Lower leg skin (tissue), 3 donors: Measurements from ENCODE around the gene ARL17A.
"Not testable (repeated sequence)": the region's sequence is repeated elsewhere in the genome, so short reads cannot be mapped to it uniquely, and the experiment has no call there.

ENCODE experiments used
- POLR2A ChIP-seq, 2 donors: fragments of 450-650 bp; IDR thresholded peaks; one replicate each; pipeline ENCODE4 v1.6.1; 2016 to 2017; ENCODE audit warnings: antibody characterized with exemption in 2 of 2, mild to moderate bottlenecking in 1 of 2, moderate library complexity in 1 of 2
- TF ChIP-seq, protein P1 (sequence below), 3 donors: fragments of 450-650 bp; IDR thresholded peaks; one replicate each; pipeline ENCODE4 v1.5.1; 2016; ENCODE audit warnings: antibody characterized with exemption in 3 of 3, mild to moderate bottlenecking in 3 of 3, moderate library complexity in 2 of 3

DNA sequence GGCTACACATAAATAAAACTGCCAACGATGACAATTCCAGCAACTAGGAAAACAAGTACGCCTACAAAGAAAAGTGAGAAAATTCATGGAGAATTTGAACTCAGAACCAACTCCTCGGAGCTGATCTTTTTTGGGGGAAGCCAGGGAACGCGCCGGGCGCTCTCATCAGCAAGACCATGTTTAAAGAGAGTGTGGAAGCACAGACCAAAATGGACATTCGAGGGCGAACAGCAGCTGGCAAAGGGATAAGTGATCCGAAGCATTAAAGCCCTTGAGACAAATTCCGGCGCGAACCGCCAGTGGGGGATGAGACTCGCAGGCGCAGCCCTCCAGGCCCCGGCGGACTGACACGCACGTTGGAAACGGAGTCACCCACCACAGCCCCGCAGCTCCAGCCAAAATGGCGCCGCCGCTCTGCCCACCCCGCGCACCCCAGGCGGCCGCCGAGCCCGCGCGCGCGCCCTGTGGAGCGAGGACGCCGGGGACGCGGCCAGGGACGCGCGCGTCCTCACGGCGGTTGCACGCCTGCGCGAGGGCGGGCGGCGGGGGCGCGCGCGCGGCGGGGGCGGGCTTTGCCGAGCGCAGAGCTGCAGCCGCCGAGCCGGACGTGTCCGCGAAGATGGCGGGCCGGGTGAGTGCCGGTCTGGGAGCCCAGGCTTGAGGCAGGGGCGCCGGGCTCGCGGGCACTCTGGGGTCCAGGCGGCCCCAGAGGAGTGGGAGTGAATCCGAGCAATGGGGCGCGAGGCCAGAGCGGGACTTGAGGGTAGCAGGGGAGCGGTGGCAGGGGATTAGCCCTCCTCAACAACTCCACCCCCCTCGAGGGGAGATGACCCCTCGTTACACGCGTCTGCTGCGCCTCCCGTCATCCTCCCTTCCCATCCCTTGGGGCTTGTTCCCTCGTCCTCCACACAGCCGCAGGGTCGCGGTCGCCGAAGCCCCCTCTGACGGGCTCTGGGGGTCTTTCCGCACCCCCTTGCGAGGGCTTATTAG is 11.0 kb upstream of the ARL17A start, which contains the start of gene NSF:
- TF ChIP-seq, protein P1, sequence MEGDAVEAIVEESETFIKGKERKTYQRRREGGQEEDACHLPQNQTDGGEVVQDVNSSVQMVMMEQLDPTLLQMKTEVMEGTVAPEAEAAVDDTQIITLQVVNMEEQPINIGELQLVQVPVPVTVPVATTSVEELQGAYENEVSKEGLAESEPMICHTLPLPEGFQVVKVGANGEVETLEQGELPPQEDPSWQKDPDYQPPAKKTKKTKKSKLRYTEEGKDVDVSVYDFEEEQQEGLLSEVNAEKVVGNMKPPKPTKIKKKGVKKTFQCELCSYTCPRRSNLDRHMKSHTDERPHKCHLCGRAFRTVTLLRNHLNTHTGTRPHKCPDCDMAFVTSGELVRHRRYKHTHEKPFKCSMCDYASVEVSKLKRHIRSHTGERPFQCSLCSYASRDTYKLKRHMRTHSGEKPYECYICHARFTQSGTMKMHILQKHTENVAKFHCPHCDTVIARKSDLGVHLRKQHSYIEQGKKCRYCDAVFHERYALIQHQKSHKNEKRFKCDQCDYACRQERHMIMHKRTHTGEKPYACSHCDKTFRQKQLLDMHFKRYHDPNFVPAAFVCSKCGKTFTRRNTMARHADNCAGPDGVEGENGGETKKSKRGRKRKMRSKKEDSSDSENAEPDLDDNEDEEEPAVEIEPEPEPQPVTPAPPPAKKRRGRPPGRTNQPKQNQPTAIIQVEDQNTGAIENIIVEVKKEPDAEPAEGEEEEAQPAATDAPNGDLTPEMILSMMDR (IDR thresholded peaks at IDR 0.05): not testable (repeated sequence)
- TF ChIP-seq POLR2A (IDR thresholded peaks at IDR 0.05): not testable (repeated sequence)
